ENCODE measurements around the gene LYSET. TPM values are rescaled to one million over a fixed set of nuclear protein-coding genes. Genes with fewer than 3 reads are reported as not detected.
"Not testable (repeated sequence)": the region's sequence is repeated elsewhere in the genome, so short reads cannot be mapped to it uniquely, and the experiment has no call there.

Gene LYSET
- polyA plus RNA-seq, 1 of the 3 experiments (the other 2 are of a cell fraction): 17.7 TPM

DNA sequence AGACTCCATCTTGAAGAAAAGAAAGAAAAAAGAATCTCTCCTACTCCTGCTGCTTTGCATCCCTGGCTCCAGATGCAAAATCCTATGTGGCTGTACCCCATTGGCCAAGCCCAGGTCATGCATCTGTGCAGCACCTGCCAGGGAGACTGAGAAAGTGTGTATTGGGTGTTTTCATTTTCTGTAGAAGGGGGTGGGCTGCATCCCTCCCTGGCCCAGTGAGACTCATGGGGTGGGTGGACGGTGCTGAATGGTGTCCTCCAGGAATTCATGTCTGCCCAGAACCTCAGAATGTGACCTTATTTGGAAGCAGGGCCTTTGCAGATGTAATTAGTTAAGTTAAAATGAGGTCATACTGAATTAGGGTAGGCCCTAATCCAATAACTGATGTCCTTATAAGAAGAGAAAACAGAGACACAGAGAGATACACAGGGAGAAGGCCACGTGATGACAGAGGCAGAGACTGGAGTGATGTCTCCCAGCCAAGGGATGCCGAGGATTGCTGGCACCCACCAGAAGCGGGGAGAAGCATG lies 23.6 kb upstream of the LYSET start:
- Histone ChIP-seq H3K27ac (ENCODE audit: low read depth in 2 of 2, low read length in 1 of 2) (no peak overlapping the region), H3K4me3 (ENCODE audit: low read depth in 2 of 2, low read length in 1 of 2) (no peak overlapping the region), H3K36me3 (replicated peaks in 1 of 2; ENCODE audit: control insufficient read depth in 1 of 2, insufficient read depth in 2 of 2, low read length in 1 of 2) (no peaks in the 10 kb centered on the region), H3K27me3 (ENCODE audit: insufficient read depth) (no peaks in the 10 kb centered on the region), H3K9me2 (no peaks in the 10 kb centered on the region), H2AFZ (ENCODE audit: low read depth) (no peak overlapping the region), H3K4me2 (no peak overlapping the region), H3F3A (replicated peaks; ENCODE audit: insufficient read depth) (no peaks in the 10 kb centered on the region), H4K20me1 (ENCODE audit: insufficient read depth) (no peaks in the 10 kb centered on the region), H3K79me2 (ENCODE audit: insufficient read depth) (no peaks in the 10 kb centered on the region), H3K4me1 (ENCODE audit: control insufficient read depth in 1 of 2, insufficient read depth in 2 of 2, low read depth in 1 of 2, low read length in 1 of 2) (peaks cover 0 to 10% of the 10 kb centered on the region in 2 experiments; a peak in 1 of 4 replicates), H3K9ac (no peak overlapping the region), H3K9me3 (no peaks in the 10 kb centered on the region)
- POLR2A ChIA-PET: interaction anchor here (0.6 kb wide), 1 partner anchor 1901 kb away, joined by 5 read pairs; no protein-coding TSS in a partner anchor
- 42% methylated on average over 4 of the region's 4 CpGs for WGBS (ENCODE audit: low lambda C conversion rate)
- TF ChIP-seq TAF1 (IDR thresholded peaks at IDR 0.05; ENCODE audit: borderline replicate concordance, low read depth, low read length) (no peak), POLR2AphosphoS5 (IDR thresholded peaks at IDR 0.05; ENCODE audit: low read depth, low read length) (no peak), SMC3 (IDR thresholded peaks at IDR 0.05; ENCODE audit: low read depth, low read length) (no peak), ELF1 (IDR thresholded peaks at IDR 0.05) (no peak), EZH2phosphoT487 (IDR thresholded peaks at IDR 0.05; ENCODE audit: borderline replicate concordance, low read depth) (no peak), MXI1 (IDR thresholded peaks at IDR 0.05; ENCODE audit: low read depth, low read length) (no peak), PBX3 (IDR thresholded peaks at IDR 0.05) (no peak), JUND (IDR thresholded peaks at IDR 0.05) (no peak), FOXM1 (IDR thresholded peaks at IDR 0.05; ENCODE audit: low read depth) (no peak), FOXJ3 (CRISPR knock-in tag; IDR thresholded peaks at IDR 0.05) (no peak)
- TF ChIP-seq, protein P1, sequence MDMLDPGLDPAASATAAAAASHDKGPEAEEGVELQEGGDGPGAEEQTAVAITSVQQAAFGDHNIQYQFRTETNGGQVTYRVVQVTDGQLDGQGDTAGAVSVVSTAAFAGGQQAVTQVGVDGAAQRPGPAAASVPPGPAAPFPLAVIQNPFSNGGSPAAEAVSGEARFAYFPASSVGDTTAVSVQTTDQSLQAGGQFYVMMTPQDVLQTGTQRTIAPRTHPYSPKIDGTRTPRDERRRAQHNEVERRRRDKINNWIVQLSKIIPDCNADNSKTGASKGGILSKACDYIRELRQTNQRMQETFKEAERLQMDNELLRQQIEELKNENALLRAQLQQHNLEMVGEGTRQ (IDR thresholded peaks at IDR 0.05; ENCODE audit: borderline replicate concordance, low read depth, low read length): no peak
- CTCF ChIA-PET: interaction anchor here (0.9 to 2.7 kb wide), 4 partner anchors 11 to 49 kb away, joined by 3 to 14 read pairs (median 4); no protein-coding TSS in a partner anchor
- no peak for DNase-seq

DNA sequence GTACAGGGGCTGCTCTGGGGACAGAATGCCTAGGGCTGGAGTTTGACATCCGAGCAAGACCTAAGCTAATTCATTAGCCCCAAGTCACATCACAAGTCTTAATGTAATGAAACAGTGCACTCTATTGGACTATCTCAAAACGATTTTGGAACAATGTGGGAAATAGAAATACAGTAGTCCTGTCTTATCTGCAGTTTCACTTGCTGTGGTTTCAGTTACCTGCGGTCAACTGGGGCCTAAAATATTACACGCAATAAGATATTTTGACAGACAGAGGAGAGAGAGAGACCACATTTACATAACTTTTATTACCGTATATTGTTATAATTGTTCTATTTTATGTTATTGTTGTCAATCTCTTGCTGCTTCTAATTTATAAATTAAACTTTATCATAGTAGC lies 21.6 kb upstream of the LYSET start:
- no peaks in the 10 kb centered on the region for H3K9me3 ChIP-seq
- 61% methylated on average over 5 of the region's 5 CpGs for WGBS (ENCODE audit: low lambda C conversion rate)
- H3K4me1 ChIP-seq (ENCODE audit: control insufficient read depth in 1 of 2, insufficient read depth in 2 of 2, low read depth in 1 of 2, low read length in 1 of 2): peaks cover 0 to 7% of the 10 kb centered on the region in 2 experiments; a peak in 1 of 4 replicates
- H3K4me2 ChIP-seq: no peak overlapping the region
- ChIA-PET CTCF (interaction anchor here (0.9 to 1.4 kb wide), 5 partner anchors 14 to 212 kb away, joined by 3 read pairs; no protein-coding TSS in a partner anchor), POLR2A (no interaction called here)
- no peaks in the 10 kb centered on the region for H3K27me3 ChIP-seq (ENCODE audit: insufficient read depth)
- H2AFZ ChIP-seq (ENCODE audit: low read depth): no peak overlapping the region
- no peak overlapping the region for H3K9ac ChIP-seq
- H3F3A ChIP-seq (replicated peaks; ENCODE audit: insufficient read depth): no peaks in the 10 kb centered on the region
- H3K36me3 ChIP-seq (replicated peaks in 1 of 2; ENCODE audit: control insufficient read depth in 1 of 2, insufficient read depth in 2 of 2, low read length in 1 of 2): no peaks in the 10 kb centered on the region
- H3K27ac ChIP-seq (ENCODE audit: low read depth in 2 of 2, low read length in 1 of 2): no peak overlapping the region
- H4K20me1 ChIP-seq (ENCODE audit: insufficient read depth): no peaks in the 10 kb centered on the region
- no peaks in the 10 kb centered on the region for H3K9me2 ChIP-seq
- no peak overlapping the region for H3K4me3 ChIP-seq (ENCODE audit: low read depth in 2 of 2, low read length in 1 of 2)
- H3K79me2 ChIP-seq (ENCODE audit: insufficient read depth): no peaks in the 10 kb centered on the region
- no peak for TF ChIP-seq EP300 (IDR thresholded peaks at IDR 0.05; ENCODE audit: borderline replicate concordance in 1 of 2, low read depth in 1 of 2, low read length in 1 of 2)
- no peak for TF ChIP-seq RAD21 (IDR thresholded peaks at IDR 0.05; ENCODE audit: low read length)
- no peak for TF ChIP-seq FOXJ3 (CRISPR knock-in tag; IDR thresholded peaks at IDR 0.05)
- DNase-seq: no peak

DNA sequence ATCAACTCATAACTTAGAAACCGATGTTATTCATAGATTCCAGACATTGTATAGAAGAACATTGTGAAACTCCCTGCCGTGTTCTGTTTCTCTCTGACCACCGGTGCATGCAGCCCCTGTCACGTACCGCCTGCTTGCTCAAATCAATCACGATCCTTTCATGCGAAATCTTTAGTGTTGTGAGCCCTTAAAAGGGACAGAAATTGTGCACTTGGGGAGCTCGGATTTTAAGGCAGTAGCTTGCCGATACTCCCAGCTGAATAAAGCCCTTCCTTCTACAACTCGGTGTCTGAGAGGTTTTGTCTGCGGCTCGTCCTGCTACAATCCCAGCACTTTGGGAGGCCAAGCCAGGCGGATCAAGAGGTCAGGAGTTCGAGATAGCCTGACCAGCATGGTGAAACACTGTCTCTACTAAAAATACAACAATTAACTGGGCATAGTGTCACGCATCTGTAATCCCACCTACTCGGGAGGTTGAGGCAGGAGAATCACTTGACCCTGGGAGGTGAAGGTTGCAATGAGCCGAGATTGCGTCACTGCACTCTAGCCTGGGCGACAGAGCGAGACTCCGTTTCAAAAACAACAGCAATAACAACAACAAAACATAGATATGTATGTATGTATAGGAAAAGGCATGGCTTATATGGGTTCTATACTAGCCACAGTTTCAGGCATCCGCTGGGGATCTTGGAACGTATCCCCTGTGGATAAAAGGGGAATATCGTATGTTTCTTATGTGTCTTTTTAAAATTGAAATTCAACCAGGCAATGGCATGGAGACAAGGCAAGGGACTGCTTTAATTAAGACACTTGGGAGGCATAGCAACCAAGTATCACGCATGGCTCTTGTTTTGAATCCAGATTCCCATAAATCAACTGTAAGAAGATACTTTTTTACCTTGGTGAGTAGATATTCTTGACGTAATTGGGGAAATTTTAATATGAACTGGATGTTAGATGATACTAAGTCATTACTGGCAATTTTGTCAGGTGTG lies 19.5 kb upstream of the LYSET start:
- H3K27ac ChIP-seq (ENCODE audit: low read depth in 2 of 2, low read length in 1 of 2); H3K27me3 ChIP-seq (ENCODE audit: insufficient read depth); H3K79me2 ChIP-seq (ENCODE audit: insufficient read depth); POLR2A ChIA-PET; H3F3A ChIP-seq (replicated peaks; ENCODE audit: insufficient read depth); H3K36me3 ChIP-seq (replicated peaks in 1 of 2; ENCODE audit: control insufficient read depth in 1 of 2, insufficient read depth in 2 of 2, low read length in 1 of 2); H3K9me3 ChIP-seq; DNase-seq; H2AFZ ChIP-seq (ENCODE audit: low read depth); H3K4me2 ChIP-seq; H4K20me1 ChIP-seq (ENCODE audit: insufficient read depth); H3K4me3 ChIP-seq (ENCODE audit: low read depth in 2 of 2, low read length in 1 of 2); H3K4me1 ChIP-seq (ENCODE audit: control insufficient read depth in 1 of 2, insufficient read depth in 2 of 2, low read depth in 1 of 2, low read length in 1 of 2); H3K9ac ChIP-seq; H3K9me2 ChIP-seq: not testable (repeated sequence)
- CTCF ChIA-PET: interaction anchor here (0.8 to 1.2 kb wide), 2 partner anchors 26 to 52 kb away, joined by 3 to 4 read pairs; no protein-coding TSS in a partner anchor
- 84% methylated on average over 21 of the region's 26 CpGs for WGBS (ENCODE audit: low lambda C conversion rate)

- H3K4me2 ChIP-seq; DNase-seq; H3K27me3 ChIP-seq (ENCODE audit: insufficient read depth); H3K9me2 ChIP-seq; H3K4me1 ChIP-seq (ENCODE audit: control insufficient read depth in 1 of 2, insufficient read depth in 2 of 2, low read depth in 1 of 2, low read length in 1 of 2); H3K9me3 ChIP-seq; H3F3A ChIP-seq (replicated peaks; ENCODE audit: insufficient read depth); H3K9ac ChIP-seq; H2AFZ ChIP-seq (ENCODE audit: low read depth); H3K4me3 ChIP-seq (ENCODE audit: low read depth in 2 of 2, low read length in 1 of 2); H3K36me3 ChIP-seq (replicated peaks in 1 of 2; ENCODE audit: control insufficient read depth in 1 of 2, insufficient read depth in 2 of 2, low read length in 1 of 2); H4K20me1 ChIP-seq (ENCODE audit: insufficient read depth); H3K79me2 ChIP-seq (ENCODE audit: insufficient read depth); H3K27ac ChIP-seq (ENCODE audit: low read depth in 2 of 2, low read length in 1 of 2): not testable (repeated sequence)
- 81% methylated on average over 9 of the region's 9 CpGs for WGBS (ENCODE audit: low lambda C conversion rate)
- CTCF ChIA-PET: interaction anchor here (1.5 to 1.8 kb wide), 2 partner anchors 10 to 29 kb away, joined by 4 to 6 read pairs; no protein-coding TSS in a partner anchor
- POLR2A ChIA-PET: interaction anchor here (1.0 kb wide), 1 partner anchor 224 kb away, joined by 4 read pairs; no protein-coding TSS in a partner anchor
These were observed 16.5 kb upstream of the LYSET start for GRCh38 chr14:93168610-93169009.
